PC-3 (cell line): ENCODE measurements around the gene SLC1A2. TPM values are rescaled to one million over a fixed set of nuclear protein-coding genes. Genes with fewer than 3 reads are reported as not detected.
A peak's percentile ranks its signal among the peaks of the same experiment; 100 is the strongest.

Source experiments
- ATAC-seq: fragments of 200-7000 bp; cut with Tn5 transposase; 2 replicates; pipeline ENCODE4 v1.9.1; 2020; ENCODE audit warnings: mild to moderate bottlenecking, moderate library complexity
- BruUV-seq: library from RNA; stranded (reverse); fragments of 400-500 nt; replicated peaks from 2 replicates; lab custom pipeline; 2021; lab: Mats Ljungman, UMichigan
- CTCF ChIA-PET: fragments of 300-600 bp; sonication (Branson Sonifier 250); formaldehyde crosslinking; loops from one replicate; lab custom pipeline; 2022; ENCODE audit warnings: antibody characterized with exemption; lab: Charles Lee
- POLR2A ChIA-PET: fragments of 300-600 bp; sonication (Branson Sonifier 250); formaldehyde crosslinking; loops from one replicate; lab custom pipeline; 2022; ENCODE audit warnings: antibody characterized with exemption; ENCODE audit not compliant: unreplicated experiment; lab: Charles Lee
- DNase-seq: peaks from one replicate; pipeline ENCODE4 v3.0.0-alpha.2; 2015
- H2AFZ ChIP-seq: fragments of 300-600 bp; sonication (generic); 2 replicates; pipeline ENCODE4 v1.6.0; 2016; ENCODE audit warnings: antibody characterized with exemption, low read length
- H3F3A ChIP-seq: fragments of 300-600 bp; sonication (generic); one replicate; pipeline ENCODE4 v1.6.0; 2017; ENCODE audit warnings: antibody characterized with exemption, low read length, control low read depth, mild to moderate bottlenecking; ENCODE audit not compliant: unreplicated experiment
- H3K27ac ChIP-seq: fragments of 300-600 bp; sonication (generic); 2 replicates; pipeline ENCODE4 v1.5.1; 2016; ENCODE audit warnings: mild to moderate bottlenecking, low read length
- H3K27me3 ChIP-seq: fragments of 300-600 bp; sonication (generic); 2 replicates; pipeline ENCODE4 v1.6.1; 2016; ENCODE audit warnings: low read length, mixed read lengths
- H3K36me3 ChIP-seq: fragments of 300-600 bp; sonication (generic); 2 replicates; pipeline ENCODE4 v1.6.1; 2016; ENCODE audit warnings: low read depth, mixed run types, low read length, mixed read lengths
- H3K4me1 ChIP-seq: fragments of 300-600 bp; sonication (generic); 2 replicates; pipeline ENCODE4 v1.5.1; 2016; ENCODE audit warnings: low read length; ENCODE audit not compliant: insufficient read depth
- H3K4me2 ChIP-seq: fragments of 300-600 bp; sonication (generic); 2 replicates; pipeline ENCODE4 v1.6.0; 2016; ENCODE audit warnings: low read length
- H3K4me3 ChIP-seq: fragments of 300-600 bp; sonication (generic); 2 replicates; pipeline ENCODE4 v1.5.1; 2016; ENCODE audit warnings: mild to moderate bottlenecking, low read length, mixed read lengths
- H3K79me2 ChIP-seq: fragments of 300-600 bp; sonication (generic); 2 replicates; pipeline ENCODE4 v1.6.1; 2017; ENCODE audit warnings: low read length, mixed read lengths
- H3K9ac ChIP-seq: fragments of 300-600 bp; sonication (generic); 2 replicates; pipeline ENCODE4 v1.6.0; 2016; ENCODE audit warnings: mild to moderate bottlenecking, low read length
- H3K9me2 ChIP-seq: fragments of 300-600 bp; sonication (generic); replicated peaks from 2 replicates; pipeline ENCODE4 v1.6.1; 2016; ENCODE audit warnings: mixed run types, low read length, mixed read lengths
- H3K9me3 ChIP-seq: fragments of 300-600 bp; sonication (generic); 2 replicates; pipeline ENCODE4 v1.6.1; 2016; ENCODE audit warnings: low read length, mixed read lengths
- H4K20me1 ChIP-seq: fragments of 300-600 bp; sonication (generic); 2 replicates; pipeline ENCODE4 v1.6.1; 2016; ENCODE audit warnings: low read length, mixed read lengths
- EZH2 ChIP-seq: fragments of 300-600 bp; sonication (generic); IDR thresholded peaks from one replicate; pipeline ENCODE4 v1.6.1; 2017; ENCODE audit warnings: antibody characterized with exemption, mild to moderate bottlenecking, low read length; ENCODE audit not compliant: unreplicated experiment
- EZH2phosphoT487 ChIP-seq: fragments of 300-600 bp; sonication (generic); IDR thresholded peaks from 2 replicates; pipeline ENCODE4 v1.6.1; 2018; ENCODE audit warnings: mild to moderate bottlenecking, antibody characterized with exemption, low read length, borderline replicate concordance
- intact Hi-C: fragments of 100-400 bp; cut with micrococcal nuclease; formaldehyde crosslinking; loops from 2 replicates; pipeline ENCODE4 v1.9.0; 2023
- total RNA-seq: library from RNA; depleted of rRNA; stranded (reverse); fragments of >200 nt; gene quantifications from 2 replicates; pipeline ENCODE4 v1.2.3, GENCODE V29; 2014
- TF ChIP-seq, protein P1 (sequence below): fragments of 300-600 bp; sonication (generic); conservative IDR thresholded peaks from 2 replicates; pipeline ENCODE4 v1.5.1; 2017; ENCODE audit warnings: antibody characterized with exemption, low read depth, mild to moderate bottlenecking, low read length

Gene SLC1A2
- total RNA-seq, 1 experiment from 2014 or later, result 0.18 TPM

DNA sequence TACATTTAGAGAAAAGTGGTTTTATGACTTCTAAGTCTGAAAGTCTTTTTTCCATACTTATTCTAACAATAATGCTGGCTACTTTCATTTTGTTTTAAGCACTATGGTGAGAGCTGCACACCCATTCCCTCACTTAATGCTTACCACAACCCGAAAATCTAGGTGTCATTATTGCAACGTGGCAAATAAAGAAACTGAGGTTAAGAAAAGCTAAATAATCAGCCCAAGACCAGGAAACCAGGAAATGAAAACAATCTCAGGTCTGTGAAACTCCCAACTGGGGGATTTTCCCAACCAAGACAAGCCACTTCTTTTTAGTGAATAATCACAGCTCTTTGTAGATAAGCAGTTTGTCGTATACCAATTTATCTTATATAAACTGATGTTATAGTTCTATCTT is 126.3 kb downstream of the SLC1A2 start:
- CTCF ChIA-PET, result no interaction called here
- no peaks in the 10 kb centered on the region for H3K27me3 ChIP-seq
- H3K9me3 ChIP-seq, result no peaks in the 10 kb centered on the region
- peaks cover 23% of the 10 kb centered on the region for H3K4me1 ChIP-seq
- TF ChIP-seq EZH2phosphoT487, result no peak
- TF ChIP-seq, protein P1, sequence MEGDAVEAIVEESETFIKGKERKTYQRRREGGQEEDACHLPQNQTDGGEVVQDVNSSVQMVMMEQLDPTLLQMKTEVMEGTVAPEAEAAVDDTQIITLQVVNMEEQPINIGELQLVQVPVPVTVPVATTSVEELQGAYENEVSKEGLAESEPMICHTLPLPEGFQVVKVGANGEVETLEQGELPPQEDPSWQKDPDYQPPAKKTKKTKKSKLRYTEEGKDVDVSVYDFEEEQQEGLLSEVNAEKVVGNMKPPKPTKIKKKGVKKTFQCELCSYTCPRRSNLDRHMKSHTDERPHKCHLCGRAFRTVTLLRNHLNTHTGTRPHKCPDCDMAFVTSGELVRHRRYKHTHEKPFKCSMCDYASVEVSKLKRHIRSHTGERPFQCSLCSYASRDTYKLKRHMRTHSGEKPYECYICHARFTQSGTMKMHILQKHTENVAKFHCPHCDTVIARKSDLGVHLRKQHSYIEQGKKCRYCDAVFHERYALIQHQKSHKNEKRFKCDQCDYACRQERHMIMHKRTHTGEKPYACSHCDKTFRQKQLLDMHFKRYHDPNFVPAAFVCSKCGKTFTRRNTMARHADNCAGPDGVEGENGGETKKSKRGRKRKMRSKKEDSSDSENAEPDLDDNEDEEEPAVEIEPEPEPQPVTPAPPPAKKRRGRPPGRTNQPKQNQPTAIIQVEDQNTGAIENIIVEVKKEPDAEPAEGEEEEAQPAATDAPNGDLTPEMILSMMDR, result no peak
- TF ChIP-seq EZH2, result no peak
- intact Hi-C loops, result no loop called here
- H3K9ac ChIP-seq, result no peak overlapping the region
- no peaks in the 10 kb centered on the region for H4K20me1 ChIP-seq
- DNase-seq (no peak), ATAC-seq (no peak)
- no peak overlapping the region for H3K4me2 ChIP-seq
- H3K9me2 ChIP-seq, result no peaks in the 10 kb centered on the region
- POLR2A ChIA-PET, result no interaction called here
- no peaks in the 10 kb centered on the region for H3K36me3 ChIP-seq
- H3F3A ChIP-seq, result no peaks in the 10 kb centered on the region
- H3K4me3 ChIP-seq, result no peak overlapping the region
- no peak overlapping the region for H2AFZ ChIP-seq
- no TSS peak for BruUV-seq
- no peak overlapping the region for H3K27ac ChIP-seq
- no peaks in the 10 kb centered on the region for H3K79me2 ChIP-seq

DNA sequence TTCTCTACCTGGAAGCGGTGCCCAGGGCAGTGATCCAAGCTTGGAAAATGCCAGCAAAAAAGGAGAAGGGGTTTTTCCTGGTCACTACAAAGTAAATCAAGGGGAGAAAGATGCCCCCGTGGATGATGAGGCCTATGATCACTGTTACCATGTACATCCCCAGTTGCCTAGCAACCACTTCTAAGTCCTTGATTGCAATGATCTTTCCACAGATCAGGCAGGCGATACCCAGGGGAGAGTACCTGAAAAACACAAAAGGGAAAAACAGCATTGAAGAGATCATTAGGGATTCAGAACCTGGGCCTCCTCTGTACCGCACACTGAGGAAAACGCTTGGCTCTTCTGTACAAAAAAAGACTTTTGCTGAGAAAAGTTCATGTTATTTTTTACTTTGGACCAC is 127.1 kb downstream of the SLC1A2 start:
- H3K79me2 ChIP-seq, result no peaks in the 10 kb centered on the region
- intact Hi-C loops, result no loop called here
- H3K36me3 ChIP-seq, result no peaks in the 10 kb centered on the region
- H3K27me3 ChIP-seq, result no peaks in the 10 kb centered on the region
- H2AFZ ChIP-seq, result no peak overlapping the region
- H3K9me3 ChIP-seq, result no peaks in the 10 kb centered on the region
- H3F3A ChIP-seq, result no peaks in the 10 kb centered on the region
- ATAC-seq, result no peak
- TF ChIP-seq, protein P1, result no peak
- no peak for TF ChIP-seq EZH2
- H4K20me1 ChIP-seq, result no peaks in the 10 kb centered on the region
- CTCF ChIA-PET, result no interaction called here
- DNase-seq, result no peak
- POLR2A ChIA-PET, result no interaction called here
- H3K4me2 ChIP-seq, result no peak overlapping the region
- H3K9me2 ChIP-seq, result no peaks in the 10 kb centered on the region
- H3K4me1 ChIP-seq, result peaks cover 23% of the 10 kb centered on the region
- H3K27ac ChIP-seq, result no peak overlapping the region
- no TSS peak for BruUV-seq
- no peak overlapping the region for H3K4me3 ChIP-seq
- no peak overlapping the region for H3K9ac ChIP-seq

DNA sequence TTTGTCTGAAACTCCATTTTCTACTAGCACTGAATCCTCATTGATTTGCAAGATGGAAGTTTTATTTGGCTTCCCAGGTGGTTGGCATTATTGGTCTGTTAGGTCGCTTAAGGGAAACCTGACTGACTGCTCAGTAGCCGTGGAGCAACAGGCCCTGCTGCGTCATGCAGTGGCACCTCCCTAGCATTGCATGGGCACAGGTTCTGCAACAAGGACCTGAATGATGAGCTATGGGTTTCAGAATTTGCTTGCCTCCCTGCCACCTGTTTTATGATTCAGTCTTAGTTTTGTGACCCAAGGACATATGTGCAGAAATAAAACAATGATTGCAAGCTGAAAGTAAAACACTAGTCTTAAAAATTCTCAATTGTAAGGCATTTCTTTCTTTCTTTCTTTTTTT is 128.5 kb downstream of the SLC1A2 start:
- no peaks in the 10 kb centered on the region for H3K36me3 ChIP-seq
- no peaks in the 10 kb centered on the region for H3K27me3 ChIP-seq
- H3K9me3 ChIP-seq, result no peaks in the 10 kb centered on the region
- no peak overlapping the region for H3K4me2 ChIP-seq
- H4K20me1 ChIP-seq, result no peaks in the 10 kb centered on the region
- intact Hi-C loops, result no loop called here
- peaks cover 21% of the 10 kb centered on the region for H3K4me1 ChIP-seq
- DNase-seq, result peak; percentile 26
- no peaks in the 10 kb centered on the region for H3K79me2 ChIP-seq
- H3F3A ChIP-seq, result no peaks in the 10 kb centered on the region
- no peaks in the 10 kb centered on the region for H3K9me2 ChIP-seq
- ChIA-PET CTCF (no interaction called here), POLR2A (no interaction called here)
- no peak overlapping the region for H3K27ac ChIP-seq
- ATAC-seq, result no peak
- TF ChIP-seq, protein P1, result no peak
- TF ChIP-seq EZH2 (no peak), EZH2phosphoT487 (no peak)
- H2AFZ ChIP-seq, result no peak overlapping the region
- H3K4me3 ChIP-seq, result no peak overlapping the region
- BruUV-seq, result no TSS peak
- no peak overlapping the region for H3K9ac ChIP-seq
